H1 (cell line): ENCODE data around the gene PRR19. TPM values are rescaled to one million over a fixed set of nuclear protein-coding genes. Genes with fewer than 3 reads are reported as not detected.
A peak's percentile ranks its signal among the peaks of the same experiment; 100 is the strongest.

ENCODE experiments used
- CTCF ChIA-PET: fragments of 300-600 bp; sonication (Branson Sonifier 250); formaldehyde crosslinking; loops from one replicate; lab custom pipeline; 2021; ENCODE audit not compliant: partially characterized antibody; lab: Charles Lee
- POLR2A ChIA-PET: fragments of 300-600 bp; sonication (Branson Sonifier 250); formaldehyde crosslinking; loops from one replicate; lab custom pipeline; 2021; ENCODE audit warnings: inconsistent platforms; ENCODE audit not compliant: partially characterized antibody; lab: Charles Lee
- DNase-seq, 2 experiments: peaks; one replicate each; pipeline versions ENCODE4 v3.0.0 to v3.0.0-alpha.2; 2010 to 2022; ENCODE audit warnings: low spot score in 2 of 2, low read depth in 1 of 2, mixed read lengths in 1 of 2
- FAIRE-seq: peaks from 2 replicates; lab custom pipeline; 2011; peaks lifted over from hg19 to GRCh38; lab: Jason Lieb, UNC
- H2AFZ ChIP-seq: 2 replicates; pipeline ENCODE4 v1.8.1; 2012; ENCODE audit warnings: low read length, inconsistent platforms
- H2AK5ac ChIP-seq: 2 replicates; pipeline ENCODE4 v1.6.1; 2013; ENCODE audit warnings: low read depth, low read length
- H2BK120ac ChIP-seq: replicated peaks from 2 replicates; pipeline ENCODE3; 2013; ENCODE audit warnings: low read depth, low read length, inconsistent platforms
- H2BK12ac ChIP-seq: 2 replicates; pipeline ENCODE4 v1.6.1; 2013; ENCODE audit warnings: low read depth, low read length
- H2BK15ac ChIP-seq: 2 replicates; pipeline ENCODE4 v1.6.1; 2013; ENCODE audit warnings: low read length
- H2BK20ac ChIP-seq: 2 replicates; pipeline ENCODE4 v1.6.1; 2013; ENCODE audit warnings: low read length
- H2BK5ac ChIP-seq: 2 replicates; pipeline ENCODE4 v1.6.1; 2013; ENCODE audit warnings: low read depth, low read length
- H3K14ac ChIP-seq: 2 replicates; pipeline ENCODE4 v1.6.1; 2013; ENCODE audit warnings: inconsistent platforms; ENCODE audit not compliant: insufficient read length
- H3K18ac ChIP-seq: 2 replicates; pipeline ENCODE4 v1.6.1; 2013; ENCODE audit warnings: low read length; ENCODE audit errors: extremely low read depth
- H3K23ac ChIP-seq: 2 replicates; pipeline ENCODE4 v1.6.1; 2013; ENCODE audit warnings: inconsistent platforms; ENCODE audit not compliant: insufficient read length
- H3K23me2 ChIP-seq: 2 replicates; pipeline ENCODE4 v1.6.1; 2013; ENCODE audit warnings: low read depth, low read length
- H3K27ac ChIP-seq: 2 replicates; pipeline ENCODE4 v1.6.1; 2011; ENCODE audit warnings: low read depth, low read length, inconsistent platforms
- H3K27me3 ChIP-seq, 4 experiments: replicated peaks in 1 of 4; 1 replicate in 1 of 4; 2 replicates in 3 of 4; pipeline versions ENCODE4 v1.6.1 to v1.8.1; 2011 to 2013; ENCODE audit warnings: low read length in 3 of 4, mild to moderate bottlenecking in 3 of 4, inconsistent platforms in 2 of 4, mixed read lengths in 2 of 4, moderate library complexity in 1 of 4; ENCODE audit not compliant: control insufficient read depth in 3 of 4, insufficient read depth in 3 of 4; ENCODE audit errors: extremely low read depth in 1 of 4
- H3K36me3 ChIP-seq, 4 experiments: 2 replicates each; pipeline versions ENCODE4 v1.6.1 to v1.8.1; 2011 to 2013; ENCODE audit warnings: mild to moderate bottlenecking in 4 of 4, low read length in 3 of 4, moderate library complexity in 2 of 4, control low read depth in 1 of 4, inconsistent platforms in 1 of 4; ENCODE audit not compliant: insufficient read depth in 4 of 4, control insufficient read depth in 2 of 4
- H3K4ac ChIP-seq: replicated peaks from 2 replicates; pipeline ENCODE3; 2013; ENCODE audit warnings: low read length, low read depth, mixed read lengths, inconsistent platforms; ENCODE audit not compliant: insufficient read length
- H3K4me1 ChIP-seq, 4 experiments: replicated peaks in 1 of 4; 1 replicate in 1 of 4; 2 replicates in 3 of 4; pipeline versions ENCODE4 v1.6.1 to v1.8.1; 2011 to 2013; ENCODE audit warnings: low read length in 3 of 4, inconsistent platforms in 2 of 4, mixed read lengths in 1 of 4; ENCODE audit not compliant: insufficient read depth in 4 of 4, control insufficient read depth in 3 of 4
- H3K4me2 ChIP-seq, 2 experiments: 2 replicates each; pipeline versions ENCODE4 v1.6.1 to v1.8.1; 2011 to 2013; ENCODE audit warnings: low read depth in 2 of 2, low read length in 2 of 2, control low read depth in 1 of 2, inconsistent platforms in 1 of 2, mild to moderate bottlenecking in 1 of 2; ENCODE audit not compliant: insufficient read depth in 1 of 2
- H3K4me3 ChIP-seq, 4 experiments: fragments of 200-600, 300-600 bp in 1 of 4; sonication (generic), shearing (Covaris generic), sonication (Bioruptor Twin) in 1 of 4; 2 replicates each; pipeline versions ENCODE4 v1.5.1 to v1.8.1; 2011 to 2016; ENCODE audit warnings: low read length in 4 of 4, low read depth in 3 of 4, control low read depth in 2 of 4, inconsistent platforms in 2 of 4, mild to moderate bottlenecking in 2 of 4, mixed read lengths in 1 of 4, moderate library complexity in 1 of 4; ENCODE audit not compliant: insufficient read depth in 2 of 4; ENCODE audit errors: extremely low read depth in 1 of 4
- H3K56ac ChIP-seq: replicated peaks from 2 replicates; pipeline ENCODE3; 2013; ENCODE audit warnings: low read depth, mild to moderate bottlenecking, mixed read lengths, low read length, inconsistent platforms; ENCODE audit not compliant: insufficient read length
- H3K79me1 ChIP-seq: 2 replicates; pipeline ENCODE4 v1.6.1; 2013; ENCODE audit warnings: low read depth, low read length, control low read depth
- H3K79me2 ChIP-seq, 2 experiments: 2 replicates each; pipeline versions ENCODE4 v1.6.1 to v1.8.1; 2012 to 2013; ENCODE audit warnings: low read length in 2 of 2, mild to moderate bottlenecking in 2 of 2, inconsistent platforms in 1 of 2; ENCODE audit not compliant: insufficient read depth in 2 of 2, control insufficient read depth in 1 of 2
- H3K9ac ChIP-seq, 4 experiments: replicated peaks in 1 of 4; 1 replicate in 1 of 4; 2 replicates in 3 of 4; pipeline versions ENCODE4 v1.6.1 to v1.8.1; 2011 to 2013; ENCODE audit warnings: low read depth in 3 of 4, low read length in 3 of 4, control low read depth in 2 of 4, mild to moderate bottlenecking in 2 of 4, moderate library complexity in 2 of 4, inconsistent platforms in 1 of 4; ENCODE audit errors: extremely low read depth in 1 of 4
- H3K9me3 ChIP-seq, 2 experiments: 2 replicates each; pipeline versions ENCODE4 v1.6.1 to v1.8.1; 2012 to 2013; ENCODE audit warnings: mild to moderate bottlenecking in 2 of 2, moderate library complexity in 2 of 2, control low read depth in 1 of 2, inconsistent platforms in 1 of 2, low read depth in 1 of 2, low read length in 1 of 2, mixed read lengths in 1 of 2; ENCODE audit not compliant: insufficient read depth in 2 of 2
- H4K20me1 ChIP-seq, 2 experiments: replicated peaks in 1 of 2; 2 replicates each; pipeline versions ENCODE3 to v1.8.1; 2011 to 2013; ENCODE audit warnings: inconsistent platforms in 2 of 2, low read length in 2 of 2, mild to moderate bottlenecking in 1 of 2; ENCODE audit not compliant: insufficient read depth in 2 of 2, control insufficient read depth in 1 of 2
- H4K5ac ChIP-seq: 2 replicates; pipeline ENCODE4 v1.6.1; 2013; ENCODE audit warnings: low read length, low read depth, mixed read lengths, inconsistent platforms; ENCODE audit not compliant: insufficient read length
- H4K8ac ChIP-seq: 2 replicates; pipeline ENCODE4 v1.8.0; 2013; ENCODE audit warnings: mild to moderate bottlenecking, moderate library complexity, low read length, inconsistent platforms; ENCODE audit not compliant: insufficient read depth; ENCODE audit errors: extremely low read depth
- H4K91ac ChIP-seq: replicated peaks from 2 replicates; pipeline ENCODE3; 2013; ENCODE audit warnings: low read length, mixed read lengths, inconsistent platforms; ENCODE audit not compliant: insufficient read length
- ASH2L ChIP-seq: fragments of 200-600, 300-600 bp; sonication (generic); IDR thresholded peaks from one replicate; pipeline ENCODE4 v1.7.1; 2017; ENCODE audit warnings: low read length
- ATF2 ChIP-seq: IDR thresholded peaks from 2 replicates; pipeline ENCODE4 v1.6.1; 2012; ENCODE audit warnings: low read length, inconsistent platforms
- GABPA ChIP-seq: IDR thresholded peaks from 2 replicates; pipeline ENCODE4 v1.6.1; 2011; ENCODE audit warnings: mild to moderate bottlenecking, low read length, moderate library complexity, borderline replicate concordance; ENCODE audit not compliant: insufficient read depth
- KDM1A ChIP-seq: fragments of 200-600, 300-600 bp; sonication (generic); IDR thresholded peaks from 2 replicates; pipeline ENCODE4 v1.7.1; 2016; ENCODE audit warnings: mild to moderate bottlenecking, low read length, borderline replicate concordance
- NANOG ChIP-seq: IDR thresholded peaks from 2 replicates; pipeline ENCODE4 v1.6.1; 2011; ENCODE audit warnings: low read length, low read depth, mild to moderate bottlenecking, inconsistent platforms; ENCODE audit not compliant: insufficient read depth, poor library complexity, severe bottlenecking
- POLR2AphosphoS5 ChIP-seq: IDR thresholded peaks from 2 replicates; pipeline ENCODE4 v1.6.1; 2011; ENCODE audit warnings: low read depth, low read length
- RFX5 ChIP-seq: IDR thresholded peaks from 2 replicates; pipeline ENCODE4 v1.6.1; 2011; ENCODE audit warnings: low read depth, low read length, improper control_type of control experiment, borderline replicate concordance
- WGBS, 2 experiments: shearing (Covaris generic) in 1 of 2; methylation state at CpG; one replicate each; pipeline versions ENCODE4 v1.1.6 to v1.1.7; 2013 to 2015; ENCODE audit warnings: low lambda C conversion rate in 2 of 2, mixed read lengths in 2 of 2, inconsistent platforms in 1 of 2, low coverage in 1 of 2, missing lambda C conversion rate in 1 of 2; ENCODE audit not compliant: insufficient replicate concordance in 2 of 2, insufficient coverage in 1 of 2, insufficient read length in 1 of 2; ENCODE audit errors: extremely low coverage in 1 of 2, missing lambda C conversion rate in 1 of 2; 5-methylcytosine and 5-hydroxymethylcytosine counted together
- long read RNA-seq, 2 experiments: library from RNA in 1 of 2; library from capped mRNA in 1 of 2; stranded (forward); transcript quantifications; one replicate each; pipeline ENCODE4 v2.0.0, GENCODE V29; 2021; ENCODE audit warnings: inconsistent platforms in 1 of 2
- polyA minus RNA-seq, 3 experiments: library from RNA; depleted of rRNA, polyadenylated mRNA; stranded (reverse); fragments of >200 nt; gene quantifications; 1 replicate in 2 of 3; 2 replicates in 1 of 3; pipeline ENCODE4 v1.2.3, GENCODE V29; 2011
- polyA plus RNA-seq, 7 experiments: library from polyadenylated mRNA; depleted of rRNA in 3 of 7; stranded (reverse) in 5 of 7; unstranded in 2 of 7; fragments of >200 nt in 5 of 7; fragments of 200-250 nt in 2 of 7; gene quantifications; 1 replicate in 5 of 7; 2 replicates in 1 of 7; 4 replicates in 1 of 7; pipeline versions ENCODE4 v1.2.1 to v1.2.3, GENCODE V29; 2011 to 2013; ENCODE audit warnings: missing spikeins in 2 of 7, mixed read lengths in 2 of 7
- total RNA-seq: library from RNA; stranded (reverse); fragmentation: NEBNext Ultra II Directional; extraction: Animal tissue kit (Norgen Biotek cat#: 25700); gene quantifications from 2 replicates; pipeline ENCODE4 v1.2.1, GENCODE V29; 2021

The PRR19 gene
- 6.7 and 7.2 TPM in 2 replicates for total RNA-seq
- 7.5 and 8.9 TPM in 2 replicates for polyA plus RNA-seq (2011; rRNA removed)
- polyA plus RNA-seq (2011; cell fraction: cytosol; rRNA removed) = 5.1 TPM
- polyA plus RNA-seq (2011; cell fraction: nucleus; rRNA removed) = 5.0 TPM
- 4.3 to 7.1 TPM (median 6.5 TPM) in 4 replicates for polyA plus RNA-seq (2012, experiment 1 of 2)
- polyA plus RNA-seq (2012, experiment 2 of 2) = 8.1 TPM
- 4.9 TPM for polyA plus RNA-seq (2013, experiment 1 of 2)
- polyA plus RNA-seq (2013, experiment 2 of 2) = 4.5 TPM
- 1.9 and 2.0 TPM in 2 replicates for polyA minus RNA-seq (2011; rRNA and poly(A)+ RNA removed)
- polyA minus RNA-seq (2011; cell fraction: cytosol; rRNA and poly(A)+ RNA removed) = 4.7 TPM
- polyA minus RNA-seq (2011; cell fraction: nucleus; rRNA and poly(A)+ RNA removed) = 2.0 TPM
- long read RNA-seq, experiment 1, partial matches to known transcripts = 0 of 3 reads
- long read RNA-seq, experiment 1, other reads (novel, unspliced or antisense) = 2 of 3 reads
- long read RNA-seq, experiment 2, transcript PRR19-201 (3 exons, 1,530 nt) = major isoform, 8 of 13 reads
- long read RNA-seq, experiment 2, partial matches to known transcripts = 0 of 13 reads
- long read RNA-seq, experiment 2, other reads (novel, unspliced or antisense) = 3 of 13 reads

- Histone ChIP-seq H4K91ac (peak within 1 kb of the TSS; percentile 98), H3K23me2 (peaks cover 4% of the 10 kb centered on the region; the same call in 1 of the 2 replicates), H3K79me2 (peaks cover 0 to 10% of the 10 kb centered on the region in 2 experiments; a peak in 2 of 4 replicates), H3K9me3 (no peaks in the 10 kb centered on the region), H3K27me3 (no peaks in the 10 kb centered on the region), H2BK15ac (peak within 1 kb of the TSS; percentile 98; the same call in 1 of the 2 replicates), H4K20me1 (no peaks in the 10 kb centered on the region), H3K4me1 (peaks cover 0 to 14% (median 10%) of the 10 kb centered on the region in 4 experiments; a peak in 4 of 7 replicates), H3K14ac (peak within 1 kb of the TSS; percentile 44), H3K18ac (peak within 1 kb of the TSS; percentile 92), H2BK12ac (peak within 1 kb of the TSS; percentile 84), H3K56ac (peak within 1 kb of the TSS; percentile 97), H2BK5ac (peak within 1 kb of the TSS; percentile 96), H2BK120ac (peak within 1 kb of the TSS; percentile 66), H3K36me3 (peaks cover 0 to 10% (median 1%) of the 10 kb centered on the region in 4 experiments; a peak in 3 of 8 replicates), H3K23ac (no peak within 1 kb of the TSS), H3K4me2 (peak within 1 kb of the TSS; percentile 76 to 92), H4K5ac (peak within 1 kb of the TSS; percentile 84), H4K8ac (peak within 1 kb of the TSS; percentile 89), H3K4ac (peak within 1 kb of the TSS; percentile 92), H3K9ac (peak within 1 kb of the TSS; percentile 67 to 84 (median 72)), H2AFZ (no peak within 1 kb of the TSS), H3K79me1 (no peaks in the 10 kb centered on the region), H2BK20ac (peak within 1 kb of the TSS; percentile 82; the same call in 1 of the 2 replicates), H3K27ac (peak within 1 kb of the TSS; percentile 67; the same call in 1 of the 2 replicates), H3K4me3 (peak within 1 kb of the TSS; percentile 64 to 84 (median 78)), H2AK5ac (no peak within 1 kb of the TSS; the same call in 1 of the 2 replicates)
- ChIA-PET POLR2A (interaction anchor here (0.6 to 2.0 kb wide), 14 partner anchors 8 to 233 kb away, joined by 3 to 9 read pairs (median 4); no protein-coding TSS in a partner anchor), CTCF (interaction anchor here (0.9 to 1.9 kb wide), 5 partner anchors 9 to 193 kb away, joined by 4 to 6 read pairs (median 5); no protein-coding TSS in a partner anchor)
- FAIRE-seq (no peak), DNase-seq (no peak)
- WGBS, 2 experiments = 7% methylated on average over 21 of the region's 21 CpGs; no CpG with 5 or more reads in 1 of the 2 experiments
- TF ChIP-seq KDM1A (no peak), RFX5 (no peak), ATF2 (no peak), NANOG (no peak), GABPA (no peak), POLR2AphosphoS5 (no peak), ASH2L (no peak)
Observed at GRCh38 chr19:42301646-42302203, at the start of gene PRR19. Gene PRR19 (plus strand): TSS chr19:42302132. CDS start chr19:42309585, 7,453 bp downstream.
